ENCODE results near the gene DAB2IP.

Gene DAB2IP

DNA sequence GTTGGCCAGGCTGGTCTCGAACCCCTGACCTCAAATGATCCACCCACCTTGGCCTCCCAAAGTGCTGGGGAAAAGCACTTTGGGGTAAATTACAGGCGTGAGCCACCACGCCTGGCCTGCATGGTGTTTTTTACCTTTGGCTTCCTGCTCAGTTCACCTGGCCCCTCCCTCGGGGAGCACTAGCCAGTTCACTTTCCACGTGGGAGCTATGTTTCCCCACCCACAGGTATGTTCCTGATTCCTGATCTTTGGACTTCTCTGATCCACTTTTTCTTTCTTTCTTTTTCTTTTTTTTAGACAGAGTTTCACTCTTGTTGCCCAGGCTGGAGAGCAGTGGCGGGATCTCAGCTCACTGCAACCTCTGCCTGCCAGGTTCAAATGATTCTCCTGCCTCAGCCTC is 15.8 kb downstream of the DAB2IP start:
- DNase-seq, result no peak

GRCh38 chr9:121667890-121668289 is 16.5 kb downstream of the DAB2IP start:
- DNase-seq, result no peak

- no peak for DNase-seq
Measured at GRCh38 chr9:121670431-121670830, 19.0 kb downstream of the DAB2IP start.

DNA sequence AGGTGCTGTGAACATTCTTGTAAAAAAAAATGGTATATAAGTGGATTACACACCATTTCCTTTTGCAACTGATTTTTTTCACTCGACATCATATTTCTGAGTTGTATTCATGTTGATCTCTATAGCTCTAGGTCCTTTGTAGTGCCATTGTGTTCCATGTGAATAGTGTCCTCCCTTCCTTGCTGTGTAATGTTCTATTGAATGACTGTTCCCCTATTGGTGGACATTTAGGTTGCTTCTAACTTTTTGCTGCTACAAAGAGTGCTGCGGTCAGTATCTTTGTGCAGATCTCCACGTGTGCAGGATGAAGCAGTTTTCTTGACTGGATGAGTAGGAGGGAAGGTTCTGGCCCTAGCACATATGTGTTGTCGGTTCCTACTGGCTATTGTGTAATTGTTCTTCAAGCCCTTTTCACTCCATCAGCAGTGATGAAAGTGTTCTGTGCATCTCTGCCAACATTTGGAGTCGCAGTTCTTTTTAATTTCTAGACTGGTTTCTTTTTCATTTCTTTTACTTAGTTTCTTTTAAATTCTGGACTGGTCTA is 20.2 kb downstream of the DAB2IP start:
- DNase-seq, result no peak

DNA sequence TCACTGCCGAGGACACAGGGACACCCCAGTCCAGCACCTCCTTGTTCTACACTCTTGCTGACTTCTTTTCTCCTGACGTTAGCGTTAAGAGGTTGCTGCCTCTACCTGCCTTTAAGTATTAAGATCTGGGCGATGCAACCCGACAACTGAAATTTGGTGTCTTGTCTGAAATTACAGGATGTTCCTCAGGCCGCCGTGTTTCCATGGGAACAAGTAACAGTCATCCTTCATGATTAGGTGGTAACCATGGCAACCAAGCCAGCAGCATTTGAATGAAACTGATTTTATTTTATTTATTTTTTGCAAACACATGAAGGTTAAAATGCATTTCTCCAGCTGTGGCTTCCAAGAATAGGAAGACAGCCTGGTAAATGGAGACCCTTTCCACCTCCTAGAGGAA is 20.8 kb downstream of the DAB2IP start:
- DNase-seq, result no peak

GRCh38 chr9:121672986-121673385 is 21.6 kb downstream of the DAB2IP start:
- DNase-seq, result no peak

- no peak for DNase-seq
Measured at GRCh38 chr9:121673576-121673975, 22.1 kb downstream of the DAB2IP start.

DNA sequence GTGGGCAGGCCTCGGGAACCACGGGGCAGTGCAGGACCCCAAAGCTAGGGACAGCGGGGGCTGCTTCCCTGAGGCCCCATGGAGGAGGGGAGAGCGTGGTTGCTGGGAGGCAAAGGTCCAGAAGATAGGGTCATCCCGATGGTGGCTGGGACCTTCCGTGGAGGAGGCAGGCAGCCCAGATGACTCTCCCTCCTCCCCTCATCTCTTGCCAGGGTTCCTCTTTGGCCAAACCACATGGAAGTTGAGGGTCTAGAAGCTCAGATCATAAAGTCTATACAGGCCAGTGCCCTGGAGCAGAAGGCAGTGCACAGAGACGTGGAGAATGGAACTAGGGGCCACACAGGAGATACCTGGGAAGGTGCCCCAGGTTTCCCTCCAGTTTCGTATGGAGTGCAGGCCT is 22.6 kb downstream of the DAB2IP start:
- no peak for DNase-seq

GRCh38 chr9:121674952-121675351 is 23.5 kb downstream of the DAB2IP start:
- DNase-seq, result no peak

- no peak for DNase-seq
Measured at GRCh38 chr9:121675381-121675780, 23.9 kb downstream of the DAB2IP start.

- no peak for DNase-seq
Measured at GRCh38 chr9:121675969-121676822, 24.8 kb downstream of the DAB2IP start.

GRCh38 chr9:121676926-121677325 is 25.5 kb downstream of the DAB2IP start:
- DNase-seq, result no peak

DNA sequence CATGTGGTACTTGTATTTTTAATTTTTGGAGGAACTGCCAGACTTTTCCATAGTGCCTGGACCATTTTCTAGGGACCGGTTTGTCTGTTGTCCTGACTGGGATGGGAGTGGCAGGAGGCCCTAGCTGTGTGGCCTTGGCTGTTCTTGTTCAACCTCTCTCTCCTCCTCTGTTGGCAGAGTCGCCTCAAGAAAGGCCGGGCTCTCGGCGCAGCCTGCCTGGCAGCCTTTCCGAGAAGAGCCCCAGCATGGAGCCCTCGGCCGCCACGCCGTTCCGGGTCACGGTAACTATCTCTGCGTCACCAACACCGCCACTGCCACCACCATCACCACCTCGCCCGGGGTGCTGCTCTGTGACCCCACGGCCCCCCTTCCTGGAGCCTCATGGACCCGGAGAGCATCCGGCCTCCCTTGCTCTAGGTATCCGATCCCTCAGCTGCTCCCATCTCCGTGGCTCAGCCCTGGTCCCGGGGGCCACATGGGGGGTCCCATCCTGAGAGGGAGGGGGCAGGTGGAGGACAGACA is 27.1 kb downstream of the DAB2IP start:
- no peak for DNase-seq

DNA sequence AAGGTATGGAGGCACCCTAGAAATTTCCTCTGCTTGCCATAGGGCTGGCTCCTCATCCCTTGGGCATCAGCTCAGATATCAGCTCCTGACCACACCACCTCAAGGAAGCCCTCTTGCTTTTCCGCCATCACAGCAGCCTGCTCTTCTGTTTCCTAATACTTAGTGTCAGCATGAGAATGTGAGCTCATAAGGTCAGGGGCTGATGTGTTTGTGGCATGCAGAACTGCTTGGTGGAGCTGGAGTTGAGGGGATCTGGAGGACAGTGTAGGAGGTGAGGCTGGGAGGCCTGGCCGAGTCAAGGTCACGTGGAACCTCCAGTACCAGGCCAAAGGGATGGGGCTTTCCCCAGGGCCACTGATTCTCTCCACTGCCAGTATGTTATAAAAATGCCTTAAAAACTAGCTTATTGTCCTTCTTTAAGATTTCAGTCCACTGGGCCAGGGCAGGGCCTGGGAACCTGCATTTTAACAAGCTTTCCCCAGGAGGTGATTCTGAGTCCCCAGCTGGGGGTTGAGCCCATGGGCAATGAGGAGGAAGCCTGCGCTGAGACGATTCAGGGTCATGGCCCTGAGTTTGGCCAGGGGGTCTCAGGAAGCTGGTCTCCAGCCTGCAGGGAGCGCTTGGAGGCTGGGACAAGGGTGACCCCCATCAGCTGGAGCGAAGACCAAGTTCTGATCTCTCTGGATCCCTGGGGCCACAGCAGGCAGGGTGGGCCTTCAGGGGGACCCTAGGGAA is 28.6 kb downstream of the DAB2IP start:
- no peak for DNase-seq

DNA sequence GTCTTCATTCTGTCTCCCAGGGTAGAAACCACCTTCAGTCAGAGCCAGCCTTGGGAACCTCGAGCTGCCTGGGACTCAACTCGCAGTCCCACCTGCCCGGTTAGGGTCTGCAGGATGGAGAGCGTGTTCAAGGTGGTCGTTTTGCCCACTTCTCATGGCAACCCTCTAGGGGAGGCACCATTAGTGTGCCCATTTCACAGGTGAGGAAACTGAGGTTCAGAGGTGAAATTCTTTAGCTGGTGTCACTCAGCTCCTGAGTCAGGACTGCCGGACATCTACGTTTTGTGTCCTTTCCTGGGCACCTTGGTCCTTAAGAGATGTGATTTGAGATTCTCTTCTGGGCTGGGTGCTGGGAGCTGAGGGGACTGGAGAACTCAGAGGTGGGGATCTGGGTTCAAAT is 30.0 kb downstream of the DAB2IP start:
- no peak for DNase-seq

- DNase-seq, result no peak
Measured at GRCh38 chr9:121682201-121682600, 30.8 kb downstream of the DAB2IP start.

DNA sequence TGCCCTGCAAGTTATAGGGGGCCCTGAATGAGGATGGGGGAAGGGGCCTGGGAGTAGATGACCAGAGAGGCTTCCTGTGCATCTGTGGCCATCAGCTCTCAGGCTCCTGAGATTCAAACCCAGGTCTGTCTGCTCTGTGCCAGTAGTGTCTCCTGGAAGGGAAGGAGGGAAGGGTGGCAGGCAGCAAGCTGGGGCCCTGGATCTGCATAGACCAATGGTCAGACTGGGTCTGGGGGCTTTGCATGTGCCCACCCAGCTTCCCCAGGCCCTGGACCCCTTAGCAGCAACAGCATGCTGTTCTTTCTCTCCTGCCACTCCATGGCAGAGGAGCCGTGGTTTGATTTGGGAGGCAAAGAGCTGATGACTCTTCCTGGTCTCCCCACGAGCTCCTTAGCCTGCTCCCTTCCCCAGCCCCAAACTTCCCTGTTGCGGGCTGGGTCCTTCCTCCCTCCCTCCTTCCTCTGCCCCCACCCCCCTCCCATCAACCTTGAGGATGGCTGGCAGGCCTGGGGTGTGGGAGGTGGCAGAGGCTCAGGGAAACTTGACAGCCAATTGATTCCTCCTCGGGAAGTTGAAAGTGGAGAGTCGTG is 31.6 kb downstream of the DAB2IP start:
- no peak for DNase-seq

DNA sequence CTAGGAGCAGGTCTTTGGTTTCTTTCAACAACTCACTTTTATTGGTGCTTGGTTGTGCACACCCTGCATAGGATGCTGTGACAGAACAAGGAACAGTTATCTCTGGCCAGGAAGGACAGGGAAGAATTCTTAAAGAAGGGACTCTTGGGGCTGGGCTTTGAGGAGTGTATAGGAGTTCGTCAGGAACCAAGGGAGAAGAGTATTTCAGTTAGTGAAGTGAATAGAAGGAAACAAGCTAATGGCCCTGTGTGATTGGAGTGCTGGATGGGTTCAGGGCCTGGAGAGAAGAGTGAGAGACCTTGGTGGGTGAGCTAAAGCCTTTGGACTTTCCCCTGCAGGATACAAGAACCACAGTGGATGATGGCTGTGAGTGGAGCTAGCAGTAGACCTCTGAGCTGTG is 32.2 kb downstream of the DAB2IP start:
- DNase-seq, result no peak

GRCh38 chr9:121684381-121685145 is 33.1 kb downstream of the DAB2IP start:
- DNase-seq, result no peak

GRCh38 chr9:121685146-121685794 is 33.8 kb downstream of the DAB2IP start:
- DNase-seq, result no peak

DNA sequence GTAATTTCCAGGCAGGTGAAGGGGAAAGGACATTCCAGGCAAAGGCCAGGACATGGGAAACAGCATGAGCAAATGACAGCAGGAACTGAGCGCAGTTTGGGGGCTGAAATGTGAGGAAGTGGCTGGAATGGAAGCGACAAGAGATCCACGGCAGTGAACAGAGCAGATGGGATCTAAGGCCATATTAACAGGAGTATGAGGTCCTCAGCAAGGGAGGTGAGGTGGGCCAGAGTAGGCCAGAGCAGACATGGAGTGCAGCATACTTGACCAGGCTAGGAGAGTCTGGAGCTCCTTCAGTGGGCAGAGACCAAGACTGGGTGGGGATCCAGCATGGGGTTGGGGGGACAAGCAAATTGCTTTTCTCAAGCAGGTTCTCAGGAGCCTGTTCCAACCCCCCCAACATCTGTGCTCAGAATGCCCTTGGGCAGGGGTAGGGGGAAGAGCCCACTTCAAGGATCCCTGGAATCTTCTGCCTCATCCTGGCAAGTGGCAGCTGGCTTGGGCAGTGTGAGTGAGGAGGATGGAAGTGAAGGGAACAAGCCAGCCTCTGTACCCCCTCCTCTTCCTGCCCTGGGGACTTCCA is 34.5 kb downstream of the DAB2IP start:
- DNase-seq, result no peak
